GM18519 (cell line): ENCODE data around the gene STXBP5L.
"Not testable (repeated sequence)": the region's sequence is repeated elsewhere in the genome, so short reads cannot be mapped to it uniquely, and the experiment has no call there.

Experiments used
- ATAC-seq: cut with Tn5 transposase; IDR thresholded peaks from one replicate; pipeline ENCODE4 v1.9.1; 2021; ENCODE audit warnings: mild to moderate bottlenecking, moderate library complexity; ENCODE audit not compliant: unreplicated experiment, low FRiP score

The STXBP5L gene

DNA sequence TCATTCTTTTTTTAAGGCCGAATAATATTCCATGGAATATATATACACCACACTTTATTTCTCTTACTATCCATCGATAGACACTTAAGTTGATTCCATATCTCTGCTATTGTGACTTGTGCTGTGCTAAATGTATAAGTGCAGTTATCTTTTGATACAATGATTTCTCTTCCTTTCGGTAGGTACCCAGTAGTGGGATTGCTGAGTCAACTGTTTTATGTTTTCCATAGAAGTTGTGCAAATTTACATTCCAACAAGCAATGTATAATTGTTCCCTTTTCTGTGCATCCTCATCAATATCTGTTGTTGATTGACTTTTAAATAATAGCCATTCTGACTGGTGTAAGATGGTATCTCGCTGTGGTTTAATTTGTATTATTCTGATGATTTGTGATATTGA, 81.0 kb downstream of the STXBP5L start:
- ATAC-seq: no peak

DNA sequence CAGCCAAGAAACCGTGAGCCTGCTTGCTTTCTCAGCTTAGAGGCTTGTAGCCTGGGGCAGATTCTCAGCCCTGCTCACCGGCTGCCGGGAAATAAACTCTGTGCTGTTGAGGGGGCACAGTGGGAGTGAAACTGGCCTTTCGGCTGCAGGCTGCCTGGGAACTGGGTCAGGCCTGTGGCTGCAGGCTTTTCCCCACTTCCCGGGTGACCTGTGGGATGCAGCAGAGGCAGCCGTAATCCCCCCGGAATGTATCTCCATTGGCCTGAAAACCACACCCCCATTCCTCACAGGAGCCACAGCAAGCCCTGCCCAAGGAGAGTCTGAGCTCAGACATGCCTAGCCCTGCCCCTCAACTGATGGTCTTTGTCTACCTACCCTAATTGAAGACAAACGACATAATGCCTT, 110.9 kb downstream of the STXBP5L start:
- no peak for ATAC-seq

DNA sequence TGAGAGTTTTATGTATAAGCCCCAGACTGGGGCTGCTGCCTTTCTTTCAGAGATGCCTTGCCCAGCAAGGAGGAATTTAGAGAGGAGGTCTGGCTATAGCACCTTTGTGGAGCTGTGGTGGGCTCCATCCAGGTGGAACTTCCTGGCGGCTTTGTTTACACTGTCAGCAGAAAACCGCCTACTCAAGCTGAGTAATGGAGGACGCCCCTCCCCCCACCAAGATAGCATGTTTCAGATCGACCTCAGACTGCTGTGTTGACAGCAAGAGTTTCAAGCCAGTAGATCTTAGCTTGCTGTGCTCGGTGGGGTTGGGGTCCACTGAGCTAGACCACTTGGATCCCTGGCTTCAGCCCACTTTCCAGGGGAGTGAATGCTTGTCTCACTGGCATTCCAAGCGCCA, 155.6 kb downstream of the STXBP5L start:
- ATAC-seq: no peak

DNA sequence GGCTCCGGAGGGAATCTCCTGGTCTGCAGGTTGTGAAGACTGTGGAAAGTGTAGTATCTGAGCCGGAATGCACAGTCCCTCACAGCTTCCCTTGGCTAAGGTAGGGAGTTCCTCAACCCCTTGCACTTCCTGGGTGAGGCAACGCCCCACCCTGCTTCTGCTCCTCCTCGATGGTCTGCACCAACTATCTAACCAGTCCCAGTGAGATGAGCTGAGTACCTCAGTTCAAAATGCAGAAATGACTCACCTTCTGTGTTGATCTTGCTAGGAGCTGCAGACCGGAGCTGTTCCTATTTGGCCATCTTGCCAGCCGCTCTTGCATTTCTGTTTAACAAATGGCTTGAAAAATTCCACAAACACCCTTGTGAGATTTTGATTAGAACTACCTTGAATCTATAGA, 156.1 kb downstream of the STXBP5L start:
- ATAC-seq: no peak

DNA sequence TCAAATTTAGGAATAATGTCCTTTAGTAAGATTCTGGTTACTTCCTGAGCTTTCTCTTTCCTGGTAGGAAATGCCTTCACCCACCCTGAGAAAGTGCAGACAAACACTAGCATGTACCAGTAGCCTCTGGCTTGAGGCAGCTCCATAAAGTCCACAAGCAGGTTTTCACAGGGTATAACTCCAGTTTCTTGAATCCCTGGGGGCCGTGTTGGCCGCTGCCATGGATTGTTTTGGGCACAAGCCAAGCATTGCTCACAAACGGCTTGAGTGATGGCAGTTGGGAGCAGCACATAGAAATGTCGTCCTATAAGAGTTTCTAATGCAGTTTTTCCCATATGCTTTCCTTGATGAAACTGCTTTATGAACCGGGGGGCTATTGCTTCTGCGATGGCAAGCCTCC, 164.1 kb downstream of the STXBP5L start:
- no peak for ATAC-seq

DNA sequence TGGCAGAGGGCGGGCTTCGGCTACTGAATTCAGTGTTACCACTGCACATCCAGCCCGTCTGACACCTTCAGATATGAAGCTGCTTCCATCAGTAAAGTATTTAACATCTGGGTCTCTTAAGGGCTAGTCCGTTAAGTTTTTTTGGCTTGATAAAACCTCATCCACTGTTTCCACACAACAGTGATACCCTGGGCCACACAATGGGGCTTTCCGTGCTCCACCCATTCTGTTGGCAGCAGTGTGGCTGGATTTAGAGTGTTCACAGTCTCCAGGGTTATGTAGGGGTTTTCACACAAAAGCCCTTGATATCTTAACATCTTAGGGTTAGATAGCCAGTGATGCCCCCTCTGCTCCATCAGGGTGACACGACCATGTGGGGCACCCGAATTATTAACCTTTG, 165.0 kb downstream of the STXBP5L start:
- no peak for ATAC-seq

DNA sequence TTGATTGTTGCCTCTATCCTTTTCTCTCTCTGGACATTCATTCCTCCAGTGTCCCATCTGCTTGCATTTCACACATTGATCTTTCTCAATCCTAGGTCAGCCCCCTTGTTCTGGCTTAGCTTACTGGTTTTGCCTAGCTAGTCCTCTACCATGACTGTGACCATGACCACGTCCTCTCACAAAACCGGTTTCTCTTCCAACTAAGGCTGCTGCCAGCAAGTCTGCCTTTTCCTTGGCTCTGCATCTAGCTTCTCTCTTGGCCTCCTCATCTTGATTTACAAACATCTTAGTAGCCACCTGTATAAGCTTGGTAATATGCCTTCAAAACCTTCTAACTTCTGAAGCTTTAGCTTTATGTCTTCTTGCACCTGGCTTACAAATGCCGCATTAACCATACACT, 167.2 kb downstream of the STXBP5L start:
- no peak for ATAC-seq

DNA sequence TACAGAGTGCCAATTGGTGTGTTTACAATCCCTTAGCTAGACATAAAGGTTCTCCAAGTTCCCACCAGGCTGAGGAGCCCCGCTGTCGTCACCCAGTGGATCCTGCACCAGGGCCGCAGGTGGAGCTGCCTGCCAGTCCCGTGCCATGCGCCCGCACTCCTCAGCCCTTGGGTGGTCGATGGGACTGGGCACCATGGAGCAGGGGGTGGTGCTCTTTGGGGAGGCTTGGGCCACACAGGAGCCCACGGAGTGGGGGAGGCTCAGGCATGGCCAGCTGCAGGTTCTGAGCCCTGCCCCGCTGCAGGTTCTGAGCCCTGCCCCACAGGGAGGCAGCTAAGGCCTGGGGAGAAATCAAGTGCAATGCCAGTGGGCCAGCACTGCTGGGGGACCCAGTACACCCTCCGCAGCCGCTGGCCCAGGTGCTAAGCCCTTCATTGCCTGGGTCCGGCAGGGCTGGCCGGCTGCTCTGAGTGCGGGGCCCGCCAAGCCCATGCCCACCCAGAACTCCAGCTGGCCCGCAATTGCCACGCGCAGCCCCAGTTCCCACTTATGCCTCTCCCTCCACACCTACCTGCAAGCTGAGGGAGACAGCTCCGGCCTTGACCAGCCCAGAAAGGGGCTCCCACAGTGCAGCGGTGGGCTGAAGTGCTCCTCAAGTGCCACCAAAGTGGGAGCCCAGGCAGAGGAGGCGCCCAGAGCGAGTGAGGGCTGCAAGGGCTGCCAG, 170.5 kb downstream of the STXBP5L start:
- ATAC-seq: not testable (repeated sequence)

DNA sequence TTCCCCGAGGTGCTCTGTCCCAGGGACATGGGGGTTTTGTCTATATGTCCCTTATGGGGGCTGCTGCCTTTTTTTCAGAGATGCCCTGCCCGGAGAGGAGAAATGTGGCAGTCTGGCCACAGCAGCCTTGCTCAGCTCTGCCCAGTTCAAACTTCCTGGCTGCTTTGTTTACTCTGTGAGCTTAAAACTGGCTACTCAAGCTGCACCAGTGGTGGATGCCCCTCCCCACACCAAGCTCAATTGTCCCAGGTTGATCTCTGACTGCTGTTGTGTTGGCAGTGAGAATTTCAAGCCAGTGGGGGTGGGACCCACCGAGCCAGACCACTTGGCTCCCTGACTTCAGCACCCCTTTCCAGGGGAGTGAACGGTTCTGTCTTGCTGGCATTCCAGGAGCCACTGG, 188.9 kb downstream of the STXBP5L start:
- no peak for ATAC-seq

DNA sequence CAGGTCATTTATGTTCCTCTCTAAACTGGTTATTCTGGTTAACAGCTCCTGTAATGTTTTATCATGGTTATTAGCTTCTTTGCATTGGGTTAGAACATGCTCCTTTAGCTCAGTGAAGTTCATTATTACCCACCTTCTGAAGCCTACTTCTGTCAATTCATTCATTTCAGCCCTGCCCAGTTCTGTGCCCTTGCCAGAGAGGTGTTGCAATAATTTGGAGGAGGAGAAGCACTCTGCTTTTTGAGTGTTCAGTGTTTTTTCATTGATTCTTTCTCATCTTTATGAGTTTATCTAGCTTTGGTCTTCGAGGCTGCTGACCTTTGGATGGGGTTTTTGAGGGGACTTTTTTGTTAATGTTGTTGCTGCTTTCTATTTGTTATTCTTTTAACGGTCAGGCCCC, 203.1 kb downstream of the STXBP5L start:
- ATAC-seq: not testable (repeated sequence)

DNA sequence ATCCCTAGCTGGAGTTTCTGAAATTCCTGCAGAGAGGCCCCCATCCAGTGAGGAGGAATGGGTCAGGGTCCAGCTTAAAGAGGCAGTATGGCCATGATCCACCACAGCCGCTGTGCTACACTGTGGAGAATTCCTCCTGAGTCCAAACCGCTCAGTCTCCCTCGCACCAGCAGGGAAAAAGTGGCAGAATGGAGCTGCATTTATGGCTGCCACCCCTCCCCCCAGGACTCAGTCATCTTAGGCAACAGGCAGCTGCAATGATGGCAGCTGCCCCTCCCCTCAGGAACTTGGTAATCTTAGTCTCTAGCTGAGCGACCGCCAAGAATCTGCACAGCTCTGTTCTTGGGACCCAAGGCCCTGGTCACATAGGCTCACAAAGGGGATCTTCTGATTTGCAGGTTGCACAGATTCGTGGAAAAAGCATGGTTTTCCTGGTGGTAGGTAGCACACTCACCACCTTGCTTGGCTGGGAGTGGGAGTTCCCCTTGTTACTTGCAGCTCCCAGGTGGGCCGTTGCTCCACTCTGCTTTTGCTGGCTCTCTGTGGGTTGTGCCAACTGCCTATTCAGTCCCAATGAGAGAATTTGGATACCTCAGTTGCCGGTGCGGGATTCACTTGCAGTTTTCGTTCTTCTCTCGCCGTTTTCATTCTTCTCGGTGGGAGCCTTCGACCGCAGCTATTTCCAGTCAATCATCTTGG, 204.1 kb downstream of the STXBP5L start:
- no peak for ATAC-seq

DNA sequence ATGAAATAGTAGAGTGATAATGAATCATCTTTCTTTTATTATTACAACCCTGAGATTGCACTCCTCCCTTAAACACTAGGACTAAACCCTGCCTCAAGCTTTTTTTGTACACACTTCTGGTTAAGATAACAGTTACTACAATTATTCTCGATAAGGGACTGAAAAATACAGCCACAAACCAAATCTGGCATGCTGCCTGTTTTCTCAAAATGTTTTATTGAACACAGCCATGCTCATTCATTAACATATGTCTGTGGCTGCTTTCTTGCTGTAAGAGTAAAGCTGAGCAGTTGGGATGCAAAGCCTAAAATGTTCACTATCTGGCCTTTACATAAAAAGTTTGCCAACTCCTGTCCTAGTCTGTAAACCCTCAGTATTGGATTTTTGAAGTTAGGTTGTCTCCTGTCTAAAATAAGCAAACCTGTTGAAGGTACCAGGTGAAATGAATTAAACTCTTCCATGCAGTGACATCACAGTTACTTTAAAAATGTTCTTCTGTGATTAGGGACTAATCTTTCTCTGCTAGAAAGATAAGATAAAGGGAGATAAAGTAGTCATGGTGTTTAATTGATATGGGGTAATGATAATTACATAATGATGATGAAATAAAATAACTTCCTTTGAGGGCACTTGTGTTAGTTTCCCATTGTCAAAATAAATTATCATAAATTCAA, 218.2 kb downstream of the STXBP5L start:
- ATAC-seq: no peak

DNA sequence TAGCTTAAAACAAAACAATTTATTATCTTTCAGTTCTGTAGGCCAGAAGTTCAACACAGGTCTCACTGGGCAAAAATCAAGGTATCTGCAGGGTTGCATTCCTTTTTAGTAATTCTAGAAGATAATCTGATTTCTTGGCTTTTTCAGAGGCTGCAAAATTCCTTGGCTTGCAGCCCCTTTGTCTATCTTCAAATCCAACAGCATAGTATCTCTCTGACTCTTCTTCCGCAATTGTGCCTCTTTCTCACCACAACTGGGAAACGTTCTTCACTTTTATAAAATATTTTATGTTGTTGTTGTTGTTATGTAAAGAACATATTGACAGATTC, 218.7 kb downstream of the STXBP5L start:
- ATAC-seq: no peak

DNA sequence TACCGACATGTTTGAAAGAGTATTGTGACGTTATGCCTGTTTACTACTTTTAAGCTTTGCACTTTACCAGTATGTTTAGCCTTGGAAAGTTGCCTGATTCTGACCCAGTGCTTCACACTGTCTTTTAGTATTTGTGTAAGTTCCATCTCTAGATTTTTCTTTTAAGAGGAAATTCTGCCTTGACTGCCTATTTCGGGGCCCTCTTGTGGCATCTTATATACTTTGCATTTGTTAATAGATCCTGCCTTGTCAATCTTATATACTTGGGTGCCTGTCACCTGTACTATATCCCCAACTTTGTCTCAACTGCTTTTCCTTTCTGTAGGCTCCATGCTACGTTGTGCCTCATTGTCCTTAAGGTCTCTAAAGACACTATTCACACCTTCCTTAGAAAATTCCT, 244.6 kb downstream of the STXBP5L start:
- ATAC-seq: no peak

DNA sequence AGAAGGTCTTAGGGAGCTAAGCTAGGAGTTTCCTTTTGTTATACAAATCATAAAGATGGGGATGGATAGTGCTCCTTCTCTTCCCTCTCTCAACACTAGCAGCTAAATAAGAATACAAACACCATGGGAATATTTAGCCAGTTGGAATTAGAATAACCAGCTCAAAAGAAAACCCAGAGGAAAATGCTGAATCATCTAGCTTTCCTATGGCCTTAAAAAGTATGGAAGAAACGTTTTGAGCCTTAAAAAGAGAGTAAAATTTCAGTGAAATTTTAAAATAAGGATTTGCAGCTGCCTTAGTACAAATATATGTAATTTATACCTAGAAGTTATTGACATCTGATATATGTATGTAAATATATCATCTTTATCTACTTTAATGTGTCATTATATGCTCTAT, 245.8 kb downstream of the STXBP5L start:
- no peak for ATAC-seq

DNA sequence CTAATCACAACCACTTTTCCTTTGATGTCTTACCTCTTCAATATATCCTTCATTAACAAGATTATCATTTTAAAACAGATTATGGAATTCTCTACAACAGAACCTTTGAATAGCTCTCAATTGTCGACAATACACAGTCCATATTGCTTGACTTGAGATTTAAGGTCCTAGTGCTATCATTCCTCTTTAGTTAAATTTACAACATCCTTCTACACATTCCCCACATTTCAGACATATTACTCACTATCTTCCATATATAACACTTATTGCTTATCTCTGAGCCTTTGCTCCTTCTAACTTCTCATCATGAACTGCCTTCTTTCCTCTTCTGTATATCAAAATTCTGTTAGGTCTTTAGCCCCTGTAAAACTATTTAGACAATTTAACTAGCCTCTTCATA, 247.0 kb downstream of the STXBP5L start:
- ATAC-seq: no peak

DNA sequence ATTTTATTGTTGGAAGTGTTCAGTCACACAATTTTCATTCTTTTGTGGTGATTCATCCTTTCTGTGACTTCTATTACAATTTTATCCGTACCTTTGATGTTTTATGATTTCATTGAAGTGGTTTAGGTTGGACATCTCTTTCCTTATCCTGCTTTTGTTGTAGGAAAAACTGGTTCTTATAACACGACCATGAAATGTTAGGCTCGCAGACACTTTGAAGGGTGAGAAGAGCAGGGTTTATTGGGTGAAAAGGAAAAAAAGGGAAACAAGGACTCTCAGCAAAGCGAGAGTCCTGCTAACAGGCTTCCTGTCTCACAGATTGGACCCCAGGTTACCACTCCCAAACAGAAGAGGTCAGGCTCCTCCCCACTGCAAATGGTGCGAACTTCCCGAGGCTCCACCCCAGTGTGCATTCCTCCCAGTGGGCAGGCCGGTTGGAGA, 257.4 kb downstream of the STXBP5L start:
- no peak for ATAC-seq

DNA sequence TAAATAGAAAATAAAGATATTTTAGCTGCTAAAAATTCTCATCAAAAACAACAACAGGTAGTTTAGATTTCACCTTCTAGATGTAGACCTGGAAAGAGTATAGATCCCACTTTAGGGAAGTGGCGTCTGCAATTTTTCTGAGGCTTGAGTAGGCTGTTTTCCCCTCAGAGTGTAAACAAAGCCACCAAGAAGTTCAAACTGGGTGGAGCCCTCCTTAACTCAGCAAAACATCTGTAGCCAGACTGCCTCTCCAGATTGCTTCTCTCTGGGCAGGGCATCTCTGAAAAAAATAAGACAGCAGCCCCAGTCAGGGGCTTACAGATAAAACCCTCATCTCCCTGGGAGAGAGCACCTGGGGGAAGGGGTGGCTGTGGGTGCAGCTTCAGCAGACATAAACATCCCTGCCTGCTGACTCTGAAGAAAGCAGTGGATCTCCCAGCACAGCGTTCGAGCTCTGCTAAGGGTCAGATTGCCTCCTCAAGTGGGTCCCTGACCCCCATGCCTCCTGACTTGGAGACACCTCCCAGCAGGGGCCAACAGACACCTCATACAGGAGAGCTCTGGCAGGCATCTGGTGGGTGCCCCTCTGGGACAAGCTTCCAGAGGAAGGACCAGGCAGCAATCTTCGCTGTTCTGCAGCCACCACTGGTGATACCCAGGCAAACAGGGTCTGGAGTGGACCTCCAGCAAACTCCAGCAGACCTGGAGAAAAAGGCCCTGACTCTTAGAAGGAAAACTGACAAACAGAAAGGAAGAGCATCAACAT, 259.6 kb downstream of the STXBP5L start:
- no peak for ATAC-seq

DNA sequence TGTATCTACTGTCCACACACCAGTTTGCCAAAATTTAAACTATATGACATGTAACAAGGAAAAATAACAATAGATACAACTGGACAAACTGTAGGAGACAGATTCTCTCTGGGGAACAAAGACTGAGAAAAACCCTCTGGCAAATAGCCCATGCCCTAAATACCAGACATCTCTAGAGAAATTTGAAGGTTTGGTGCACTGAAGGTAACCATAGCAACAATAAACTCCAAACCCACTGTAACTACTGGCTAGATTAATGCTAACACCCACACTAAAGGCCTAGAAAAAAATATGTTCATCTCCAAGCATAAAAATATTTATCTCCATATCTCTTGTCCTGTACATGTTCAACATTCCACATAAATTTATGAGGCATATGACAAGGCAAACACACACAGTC, 267.1 kb downstream of the STXBP5L start:
- ATAC-seq: no peak

DNA sequence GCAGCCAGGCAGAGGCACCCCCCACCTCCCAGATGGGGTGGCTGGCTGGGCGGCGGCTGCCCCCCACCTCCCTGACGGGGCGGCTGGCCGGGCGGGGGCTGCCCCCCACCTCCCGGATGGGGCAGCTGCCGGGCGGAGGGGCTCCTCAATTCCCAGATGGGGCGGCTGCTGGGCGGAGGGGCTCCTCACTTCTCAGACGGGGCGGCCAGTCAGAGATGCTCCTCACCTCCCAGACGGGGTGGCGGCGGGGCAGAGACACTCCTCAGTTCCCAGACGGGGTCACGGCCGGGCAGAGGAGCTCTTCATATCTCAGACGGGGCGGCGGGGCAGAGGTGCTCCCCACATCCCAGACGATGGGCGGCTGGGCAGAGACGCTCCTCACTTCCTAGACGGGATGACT, 282.6 kb downstream of the STXBP5L start:
- not testable (repeated sequence) for ATAC-seq

DNA sequence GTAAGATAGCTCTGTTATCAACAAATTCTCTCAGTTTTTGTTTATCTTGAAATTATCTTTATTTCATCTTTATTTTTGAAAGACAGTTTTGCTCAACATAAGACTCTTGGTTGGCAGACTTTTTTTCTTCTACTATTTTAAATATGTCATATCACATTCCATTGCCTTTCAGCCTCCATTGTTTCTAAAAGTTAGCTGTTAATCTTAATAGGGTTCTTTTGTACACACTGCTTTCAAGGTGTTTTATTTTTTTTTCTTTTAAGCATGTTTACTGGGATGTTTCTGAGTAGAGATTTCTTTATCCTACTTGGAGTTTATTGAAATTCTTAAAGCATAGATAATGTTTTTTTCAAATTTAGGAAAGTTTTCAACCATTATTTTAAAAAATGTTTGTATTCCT, 294.6 kb downstream of the STXBP5L start:
- ATAC-seq: no peak
